ENCODE data around the gene CES4A. TPM values are rescaled to one million over a fixed set of nuclear protein-coding genes. Genes with fewer than 3 reads are reported as not detected.

The CES4A gene
- total and polyA plus RNA-seq, 2 of the 13 experiments (the other 11 are each of a cell fraction or from before 2014, with no cell fraction given) = 0.09 to 0.17 TPM

- Histone ChIP-seq H4K20me1 (ENCODE audit: insufficient read depth, low read length) (no peaks in the 10 kb centered on the region; the same call in 1 of the 2 replicates), H3K36me3 (replicated peaks in 1 of 2; ENCODE audit: control insufficient read depth in 1 of 2, insufficient read depth in 2 of 2, low read length in 2 of 2) (peaks cover 29 to 49% of the 10 kb centered on the region in 2 experiments), H3K27me3 (ENCODE audit: control insufficient read depth in 1 of 2, insufficient read depth in 2 of 2, low read length in 2 of 2) (peaks cover 1 to 11% of the 10 kb centered on the region in 2 experiments; a peak in 3 of 5 replicates), H3K4me3 (replicated peaks in 1 of 3; ENCODE audit: insufficient read depth in 1 of 3, low read depth in 2 of 3, low read length in 3 of 3) (no peak overlapping the region), H3K9me3 (ENCODE audit: low read length) (no peaks in the 10 kb centered on the region), H3K27ac (ENCODE audit: extremely low read length, insufficient read depth, low read length) (no peak overlapping the region), H3K79me2 (ENCODE audit: insufficient read depth, low read length) (no peaks in the 10 kb centered on the region), H3K4me1 (ENCODE audit: insufficient read depth, low read length) (peaks cover 26% of the 10 kb centered on the region), H3K9ac (ENCODE audit: insufficient read depth, low read depth, low read length) (no peak overlapping the region), H3K4me2 (ENCODE audit: low read depth, low read length) (no peak overlapping the region), H2AFZ (ENCODE audit: low read length) (no peak overlapping the region)
- WGBS (ENCODE audit: low lambda C conversion rate) = 96% methylated on average over 5 of the region's 5 CpGs
- FAIRE-seq (no peak), ATAC-seq (no peak), DNase-seq (ENCODE audit: low spot score) (no peak)
- intact Hi-C loops (cut with micrococcal nuclease; ENCODE audit: unreplicated experiment) (no loop called here), in situ Hi-C loops (cut with HindIII; ENCODE audit: extremely low pct_ligation_motif_present, low pct_unique_long_range_greater_than_20kb) (no loop called here)
- ChIA-PET CTCF (ENCODE audit: low intra/inter-chr PET ratio, low total read pairs) (no interaction called here), POLR2A (interaction anchor here (0.7 to 1.4 kb wide), 4 partner anchors 10 to 45 kb away, joined by 3 read pairs; partner anchors contain the start of gene CIAO2B)
- no TSS peak for BruUV-seq (replicated peaks)
- TF ChIP-seq NFAT5 (CRISPR knock-in tag; IDR thresholded peaks at IDR 0.05) (no peak), TAF15 (IDR thresholded peaks at IDR 0.05; ENCODE audit: low read depth, low read length, poor library complexity, severe bottlenecking) (no peak), PREB (CRISPR knock-in tag; IDR thresholded peaks at IDR 0.05) (no peak), ZNF121 (CRISPR knock-in tag; IDR thresholded peaks at IDR 0.05) (peak; percentile 89)
Measured at GRCh38 chr16:66944054-66944441, 44.3 kb upstream of the CES4A start.
